Mesenchymal stem cell (in vitro differentiated cells and primary cell): ENCODE measurements around the gene HBD.

Experiments used
- DNase-seq: peaks from one replicate; pipeline ENCODE4 v3.0.0-alpha.2; 2013
- H2AFZ ChIP-seq: one replicate; pipeline ENCODE4 v1.6.1; 2013; ENCODE audit warnings: low read depth, mild to moderate bottlenecking, control low read depth, inconsistent platforms, low read length, moderate library complexity
- H2AK5ac ChIP-seq: 2 replicates; pipeline ENCODE4 v1.6.1; 2013; ENCODE audit warnings: low read length, moderate library complexity, mild to moderate bottlenecking, inconsistent platforms; ENCODE audit not compliant: severe bottlenecking
- H2BK120ac ChIP-seq: one replicate; pipeline ENCODE4 v1.6.1; 2013; ENCODE audit warnings: low read depth, mild to moderate bottlenecking, inconsistent platforms, low read length, moderate library complexity
- H2BK12ac ChIP-seq, 2 experiments: one replicate each; pipeline ENCODE4 v1.6.1; 2013; ENCODE audit warnings: inconsistent platforms in 2 of 2, low read length in 2 of 2, mild to moderate bottlenecking in 2 of 2, moderate library complexity in 2 of 2, control low read depth in 1 of 2
- H2BK15ac ChIP-seq: one replicate; pipeline ENCODE4 v1.6.1; 2013; ENCODE audit warnings: mild to moderate bottlenecking, low read depth, inconsistent platforms; ENCODE audit not compliant: poor library complexity, severe bottlenecking
- H2BK5ac ChIP-seq: 2 replicates; pipeline ENCODE4 v1.6.1; 2013; ENCODE audit warnings: low read depth, mild to moderate bottlenecking, low read length, control low read depth, inconsistent platforms; ENCODE audit not compliant: poor library complexity, severe bottlenecking
- H3K14ac ChIP-seq, 2 experiments: one replicate each; pipeline ENCODE4 v1.6.1; 2013; ENCODE audit warnings: inconsistent platforms in 2 of 2, low read length in 2 of 2, control low read depth in 1 of 2, mild to moderate bottlenecking in 1 of 2, moderate library complexity in 1 of 2
- H3K18ac ChIP-seq, 2 experiments: one replicate each; pipeline ENCODE4 v1.6.1; 2013; ENCODE audit warnings: inconsistent platforms in 2 of 2, low read length in 2 of 2, control low read depth in 1 of 2, low read depth in 1 of 2, mild to moderate bottlenecking in 1 of 2
- H3K23ac ChIP-seq, 2 experiments: one replicate each; pipeline ENCODE4 v1.6.1; 2013; ENCODE audit warnings: inconsistent platforms in 2 of 2, low read length in 2 of 2, mild to moderate bottlenecking in 2 of 2, moderate library complexity in 2 of 2, control low read depth in 1 of 2
- H3K27ac ChIP-seq: 2 replicates; pipeline ENCODE4 v1.5.1; 2013; ENCODE audit warnings: mild to moderate bottlenecking, moderate library complexity, low read length, control low read depth, inconsistent platforms; ENCODE audit not compliant: poor library complexity, severe bottlenecking
- H3K27me3 ChIP-seq, 2 experiments: 2 replicates each; pipeline versions ENCODE4 v1.6.1 to v1.7.0; 2013; ENCODE audit warnings: low read length in 2 of 2, mild to moderate bottlenecking in 2 of 2, moderate library complexity in 2 of 2, control low read depth in 1 of 2, inconsistent platforms in 1 of 2; ENCODE audit not compliant: control insufficient read depth in 1 of 2, insufficient read depth in 1 of 2
- H3K36me3 ChIP-seq, 2 experiments: 2 replicates each; pipeline versions ENCODE4 v1.6.1 to v1.7.0; 2013; ENCODE audit warnings: low read length in 2 of 2, control low read depth in 1 of 2, inconsistent platforms in 1 of 2, low read depth in 1 of 2, mild to moderate bottlenecking in 1 of 2; ENCODE audit not compliant: insufficient read depth in 2 of 2, control insufficient read depth in 1 of 2
- H3K4ac ChIP-seq, 2 experiments: one replicate each; pipeline ENCODE4 v1.6.1; 2013; ENCODE audit warnings: inconsistent platforms in 2 of 2, low read length in 2 of 2, mild to moderate bottlenecking in 2 of 2, moderate library complexity in 2 of 2, control low read depth in 1 of 2, low read depth in 1 of 2
- H3K4me1 ChIP-seq: 2 replicates; pipeline ENCODE4 v1.6.1; 2013; ENCODE audit warnings: low read depth, low read length, control low read depth; ENCODE audit not compliant: control insufficient read depth, insufficient read depth
- H3K4me2 ChIP-seq: 2 replicates; pipeline ENCODE4 v1.6.1; 2013; ENCODE audit warnings: low read length, mild to moderate bottlenecking, inconsistent platforms; ENCODE audit not compliant: poor library complexity, severe bottlenecking
- H3K4me3 ChIP-seq, 2 experiments: 2 replicates each; pipeline versions ENCODE4 v1.5.1 to v1.7.0; 2013; ENCODE audit warnings: low read length in 2 of 2, mild to moderate bottlenecking in 2 of 2, control low read depth in 1 of 2, low read depth in 1 of 2; ENCODE audit not compliant: insufficient read depth in 1 of 2
- H3K79me1 ChIP-seq: replicated peaks from 2 replicates; pipeline ENCODE4 v1.6.1; 2013; ENCODE audit warnings: mild to moderate bottlenecking, control low read depth, low read length, inconsistent platforms; ENCODE audit not compliant: poor library complexity, severe bottlenecking
- H3K9ac ChIP-seq: 2 replicates; pipeline ENCODE4 v1.7.0; 2013; ENCODE audit warnings: mild to moderate bottlenecking, low read length, moderate library complexity
- H3K9me3 ChIP-seq: 2 replicates; pipeline ENCODE4 v1.7.0; 2013; ENCODE audit warnings: mild to moderate bottlenecking, low read length; ENCODE audit not compliant: control insufficient read depth
- H4K8ac ChIP-seq: one replicate; pipeline ENCODE4 v1.6.1; 2013; ENCODE audit warnings: inconsistent platforms, mild to moderate bottlenecking, low read length, moderate library complexity
- H4K91ac ChIP-seq: one replicate; pipeline ENCODE4 v1.6.1; 2013; ENCODE audit warnings: mild to moderate bottlenecking, low read length, inconsistent platforms
- WGBS: methylation state at CpG from one replicate; pipeline ENCODE4 v1.1.7; 2013; ENCODE audit warnings: mixed read lengths; 5-methylcytosine and 5-hydroxymethylcytosine counted together

The HBD gene

DNA sequence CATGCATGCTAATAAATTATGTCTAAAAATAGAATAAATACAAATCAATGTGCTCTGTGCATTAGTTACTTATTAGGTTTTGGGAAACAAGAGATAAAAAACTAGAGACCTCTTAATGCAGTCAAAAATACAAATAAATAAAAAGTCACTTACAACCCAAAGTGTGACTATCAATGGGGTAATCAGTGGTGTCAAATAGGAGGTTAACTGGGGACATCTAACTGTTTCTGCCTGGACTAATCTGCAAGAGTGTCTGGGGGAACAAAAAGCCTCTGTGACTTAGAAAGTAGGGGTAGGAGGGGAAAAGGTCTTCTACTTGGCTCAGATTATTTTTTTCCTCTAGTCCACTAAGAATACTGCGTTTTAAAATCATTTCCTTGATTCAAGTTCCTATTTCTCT lies 6.6 kb downstream of the HBD start:
- WGBS, result 87% methylated on average over 1 of the region's 1 CpG
- Histone ChIP-seq H3K4ac (no peak overlapping the region), H3K36me3 (no peaks in the 10 kb centered on the region), H3K14ac (no peak overlapping the region), H3K79me1 (no peaks in the 10 kb centered on the region), H2BK5ac (no peak overlapping the region), H2BK12ac (no peak overlapping the region), H3K27ac (no peak overlapping the region), H2BK120ac (no peak overlapping the region), H2AK5ac (no peak overlapping the region), H3K23ac (no peak overlapping the region), H4K8ac (no peak overlapping the region), H3K9ac (no peak overlapping the region), H3K27me3 (no peaks in the 10 kb centered on the region), H4K91ac (no peak overlapping the region), H3K18ac (no peak overlapping the region), H3K4me1 (no peaks in the 10 kb centered on the region), H3K9me3 (no peaks in the 10 kb centered on the region), H3K4me3 (no peak overlapping the region), H2BK15ac (no peak overlapping the region), H2AFZ (no peak overlapping the region), H3K4me2 (no peak overlapping the region)
- no peak for DNase-seq

DNA sequence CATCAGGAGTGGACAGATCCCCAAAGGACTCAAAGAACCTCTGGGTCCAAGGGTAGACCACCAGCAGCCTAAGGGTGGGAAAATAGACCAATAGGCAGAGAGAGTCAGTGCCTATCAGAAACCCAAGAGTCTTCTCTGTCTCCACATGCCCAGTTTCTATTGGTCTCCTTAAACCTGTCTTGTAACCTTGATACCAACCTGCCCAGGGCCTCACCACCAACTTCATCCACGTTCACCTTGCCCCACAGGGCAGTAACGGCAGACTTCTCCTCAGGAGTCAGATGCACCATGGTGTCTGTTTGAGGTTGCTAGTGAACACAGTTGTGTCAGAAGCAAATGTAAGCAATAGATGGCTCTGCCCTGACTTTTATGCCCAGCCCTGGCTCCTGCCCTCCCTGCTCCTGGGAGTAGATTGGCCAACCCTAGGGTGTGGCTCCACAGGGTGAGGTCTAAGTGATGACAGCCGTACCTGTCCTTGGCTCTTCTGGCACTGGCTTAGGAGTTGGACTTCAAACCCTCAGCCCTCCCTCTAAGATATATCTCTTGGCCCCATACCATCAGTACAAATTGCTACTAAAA lies 7.5 kb downstream of the HBD start, which contains the start of gene HBB:
Gene HBB, minus strand, starts transcription at position 340 of the 579 bp plus-strand sequence. Its CDS starts 50 bp downstream, at position 290.
- H3K4ac ChIP-seq, result no peak within 1 kb of the TSS
- H3K23ac ChIP-seq, result no peak within 1 kb of the TSS
- no peak within 1 kb of the TSS for H3K27ac ChIP-seq
- H3K4me1 ChIP-seq, result no peaks in the 10 kb centered on the region
- no peak within 1 kb of the TSS for H4K8ac ChIP-seq
- H2BK15ac ChIP-seq, result no peak within 1 kb of the TSS
- no peak within 1 kb of the TSS for H2AFZ ChIP-seq
- no peak within 1 kb of the TSS for H3K4me2 ChIP-seq
- 100% methylated on average over 2 of the region's 3 CpGs for WGBS
- no peak within 1 kb of the TSS for H4K91ac ChIP-seq
- no peak within 1 kb of the TSS for H3K18ac ChIP-seq
- H3K9ac ChIP-seq, result no peak within 1 kb of the TSS
- no peak within 1 kb of the TSS for H2BK5ac ChIP-seq
- H2AK5ac ChIP-seq, result no peak within 1 kb of the TSS
- H2BK12ac ChIP-seq, result no peak within 1 kb of the TSS
- H3K9me3 ChIP-seq, result no peaks in the 10 kb centered on the region
- no peak within 1 kb of the TSS for H2BK120ac ChIP-seq
- H3K79me1 ChIP-seq, result no peaks in the 10 kb centered on the region
- no peaks in the 10 kb centered on the region for H3K27me3 ChIP-seq
- no peaks in the 10 kb centered on the region for H3K36me3 ChIP-seq
- H3K4me3 ChIP-seq, result no peak within 1 kb of the TSS
- DNase-seq, result no peak
- peak within 1 kb of the TSS in 1 of 2 experiments; percentile 36 for H3K14ac ChIP-seq

DNA sequence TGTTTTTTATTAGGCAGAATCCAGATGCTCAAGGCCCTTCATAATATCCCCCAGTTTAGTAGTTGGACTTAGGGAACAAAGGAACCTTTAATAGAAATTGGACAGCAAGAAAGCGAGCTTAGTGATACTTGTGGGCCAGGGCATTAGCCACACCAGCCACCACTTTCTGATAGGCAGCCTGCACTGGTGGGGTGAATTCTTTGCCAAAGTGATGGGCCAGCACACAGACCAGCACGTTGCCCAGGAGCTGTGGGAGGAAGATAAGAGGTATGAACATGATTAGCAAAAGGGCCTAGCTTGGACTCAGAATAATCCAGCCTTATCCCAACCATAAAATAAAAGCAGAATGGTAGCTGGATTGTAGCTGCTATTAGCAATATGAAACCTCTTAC lies 8.8 kb downstream of the HBD start:
- WGBS, result 100% methylated on average over 1 of the region's 2 CpGs
- Histone ChIP-seq H4K8ac (no peak overlapping the region), H3K27me3 (no peaks in the 10 kb centered on the region), H3K4me3 (no peak overlapping the region), H2BK12ac (no peak overlapping the region), H3K79me1 (no peaks in the 10 kb centered on the region), H2BK120ac (no peak overlapping the region), H3K4ac (no peak overlapping the region), H4K91ac (no peak overlapping the region), H3K9me3 (no peaks in the 10 kb centered on the region), H2BK5ac (no peak overlapping the region), H2AFZ (no peak overlapping the region), H3K27ac (no peak overlapping the region), H3K18ac (no peak overlapping the region), H2BK15ac (no peak overlapping the region), H3K4me2 (no peak overlapping the region), H3K36me3 (no peaks in the 10 kb centered on the region), H3K4me1 (no peaks in the 10 kb centered on the region), H2AK5ac (no peak overlapping the region), H3K14ac (no peak overlapping the region), H3K9ac (no peak overlapping the region), H3K23ac (no peak overlapping the region)
- no peak for DNase-seq

DNA sequence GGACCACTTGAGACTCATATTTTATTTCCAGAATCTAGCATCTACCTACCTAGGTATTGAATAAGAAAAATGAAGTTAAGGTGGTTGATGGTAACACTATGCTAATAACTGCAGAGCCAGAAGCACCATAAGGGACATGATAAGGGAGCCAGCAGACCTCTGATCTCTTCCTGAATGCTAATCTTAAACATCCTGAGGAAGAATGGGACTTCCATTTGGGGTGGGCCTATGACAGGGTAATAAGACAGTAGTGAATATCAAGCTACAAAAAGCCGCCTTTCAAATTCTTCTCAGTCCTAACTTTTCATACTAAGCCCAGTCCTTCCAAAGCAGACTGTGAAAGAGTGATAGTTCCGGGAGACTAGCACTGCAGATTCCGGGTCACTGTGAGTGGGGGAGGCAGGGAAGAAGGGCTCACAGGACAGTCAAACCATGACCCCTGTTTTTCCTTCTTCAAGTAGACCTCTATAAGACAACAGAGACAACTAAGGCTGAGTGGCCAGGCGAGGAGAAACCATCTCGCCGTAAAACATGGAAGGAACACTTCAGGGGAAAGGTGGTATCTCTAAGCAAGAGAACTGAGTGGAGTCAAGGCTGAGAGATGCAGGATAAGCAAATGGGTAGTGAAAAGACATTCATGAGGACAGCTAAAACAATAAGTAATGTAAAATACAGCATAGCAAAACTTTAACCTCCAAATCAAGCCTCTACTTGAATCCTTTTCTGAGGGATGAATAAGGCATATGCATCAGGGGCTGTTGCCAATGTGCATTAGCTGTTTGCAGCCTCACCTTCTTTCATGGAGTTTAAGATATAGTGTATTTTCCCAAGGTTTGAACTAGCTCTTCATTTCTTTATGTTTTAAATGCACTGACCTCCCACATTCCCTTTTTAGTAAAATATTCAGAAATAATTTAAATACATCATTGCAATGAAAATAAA lies 9.5 kb downstream of the HBD start:
- no peak overlapping the region for H2AK5ac ChIP-seq
- no peak overlapping the region for H4K8ac ChIP-seq
- H3K4me1 ChIP-seq, result no peaks in the 10 kb centered on the region
- no peak overlapping the region for H2BK5ac ChIP-seq
- no peak overlapping the region for H3K14ac ChIP-seq
- H3K23ac ChIP-seq, result peak overlapping the region in 1 of 2 experiments; percentile 59
- H3K9me3 ChIP-seq, result no peaks in the 10 kb centered on the region
- H3K4me2 ChIP-seq, result no peak overlapping the region
- H3K18ac ChIP-seq, result no peak overlapping the region
- no peaks in the 10 kb centered on the region for H3K79me1 ChIP-seq
- H3K36me3 ChIP-seq, result no peaks in the 10 kb centered on the region
- H3K4ac ChIP-seq, result no peak overlapping the region
- no peak overlapping the region for H3K27ac ChIP-seq
- no peak overlapping the region for H2AFZ ChIP-seq
- no peak overlapping the region for H2BK12ac ChIP-seq
- no peak for DNase-seq
- 88% methylated on average over 3 of the region's 6 CpGs for WGBS
- H3K27me3 ChIP-seq, result no peaks in the 10 kb centered on the region
- H2BK120ac ChIP-seq, result no peak overlapping the region
- H2BK15ac ChIP-seq, result no peak overlapping the region
- no peak overlapping the region for H3K9ac ChIP-seq
- H4K91ac ChIP-seq, result no peak overlapping the region
- H3K4me3 ChIP-seq, result no peak overlapping the region
